Myocyte (in vitro differentiated cells): ENCODE results near the gene SCAP. TPM values are rescaled to one million over a fixed set of nuclear protein-coding genes. Genes with fewer than 3 reads are reported as not detected.

Experiments used
- DNase-seq: peaks from one replicate; pipeline ENCODE4 v3.0.0-alpha.2; 2012; ENCODE audit warnings: low read depth
- total RNA-seq: library from RNA; depleted of rRNA; stranded (reverse); fragments of >200 nt; gene quantifications from 2 replicates; pipeline ENCODE4 v1.2.3, GENCODE V29; 2014

The SCAP gene
- total RNA-seq, 1 donor from 2014 or later, result 77.3 TPM

GRCh38 chr3:47432673-47433072 is 43.1 kb downstream of the SCAP start:
- DNase-seq, result no peak

GRCh38 chr3:47431225-47431624 is 44.5 kb downstream of the SCAP start:
- DNase-seq, result no peak

GRCh38 chr3:47430606-47431005 is 45.1 kb downstream of the SCAP start:
- DNase-seq, result no peak

GRCh38 chr3:47429476-47430270 is 46.1 kb downstream of the SCAP start:
- no peak for DNase-seq

- DNase-seq, result no peak
Measured at GRCh38 chr3:47428662-47429061, 47.1 kb downstream of the SCAP start.

- no peak for DNase-seq
Measured at GRCh38 chr3:47427866-47428265, 47.9 kb downstream of the SCAP start.

- no peak for DNase-seq
Measured at GRCh38 chr3:47425959-47426358, 49.8 kb downstream of the SCAP start.

- no peak for DNase-seq
Measured at GRCh38 chr3:47425383-47425778, 50.4 kb downstream of the SCAP start.

GRCh38 chr3:47424434-47425382 is 51.0 kb downstream of the SCAP start:
- no peak for DNase-seq

GRCh38 chr3:47423548-47424145 is 52.1 kb downstream of the SCAP start:
- DNase-seq, result no peak

- no peak for DNase-seq
Measured at GRCh38 chr3:47422743-47423142, 53.0 kb downstream of the SCAP start.

GRCh38 chr3:47421741-47422649 is 53.7 kb downstream of the SCAP start:
- peak; percentile 61 for DNase-seq

GRCh38 chr3:47420511-47421484 is 54.9 kb downstream of the SCAP start:
- DNase-seq, result peak; percentile 94

- DNase-seq, result no peak
Measured at GRCh38 chr3:47420044-47420430, 55.7 kb downstream of the SCAP start.

- DNase-seq, result no peak
Measured at GRCh38 chr3:47419083-47420043, 56.4 kb downstream of the SCAP start.

GRCh38 chr3:47418167-47419082 is 57.3 kb downstream of the SCAP start:
- DNase-seq, result no peak

- DNase-seq, result no peak
Measured at GRCh38 chr3:47416041-47416440, 59.7 kb downstream of the SCAP start.
